HepG2 (cell line): Measurements from ENCODE around the gene S100A16. TPM values are rescaled to one million over a fixed set of nuclear protein-coding genes. Genes with fewer than 3 reads are reported as not detected.

Experiments
- ATAC-seq: fragments of 200-7000 bp; cut with Tn5 transposase; 3 replicates; pipeline ENCODE4 v1.9.1; 2020; ENCODE audit warnings: mild to moderate bottlenecking, moderate library complexity
- BruUV-seq: library from RNA; stranded (reverse); fragments of 400-500 nt; replicated peaks from 2 replicates; lab custom pipeline; 2021; lab: Mats Ljungman, UMichigan
- CTCF ChIA-PET: fragments of 300-600 bp; formaldehyde crosslinking; extraction: SDS; loops from one replicate; lab custom pipeline; 2021; ENCODE audit warnings: low total read pairs, inconsistent platforms, low intra/inter-chr PET ratio; lab: Yijun Ruan, JAX
- POLR2A ChIA-PET: fragments of 350-600 bp; sonication (Branson Sonifier 250); formaldehyde crosslinking; loops from one replicate; lab custom pipeline; 2020; ENCODE audit warnings: antibody characterized with exemption, inconsistent platforms; lab: Yijun Ruan, JAX
- DNase-seq: peaks from one replicate; pipeline ENCODE4 v3.0.0-alpha.2; 2015; ENCODE audit warnings: low spot score
- FAIRE-seq: peaks from 3 replicates; lab custom pipeline; 2011; peaks lifted over from hg19 to GRCh38; lab: Jason Lieb, UNC
- H2AFZ ChIP-seq: one replicate; pipeline ENCODE4 v1.6.1; 2011; ENCODE audit warnings: low read length, inconsistent platforms
- H3K27ac ChIP-seq: fragments of 300-600 bp; 3 replicates; pipeline ENCODE4 v1.8.0; 2011; ENCODE audit warnings: mixed run types, mild to moderate bottlenecking, mixed read lengths, low read length, inconsistent platforms; ENCODE audit not compliant: insufficient read depth; ENCODE audit errors: extremely low read length
- H3K27me3 ChIP-seq, 2 experiments: fragments of 200-600 bp in 1 of 2; 2 replicates in 1 of 2; 3 replicates in 1 of 2; pipeline versions ENCODE4 v1.6.0 to v1.8.0; 2011; ENCODE audit warnings: low read length in 2 of 2, mild to moderate bottlenecking in 2 of 2, moderate library complexity in 2 of 2, inconsistent platforms in 1 of 2; ENCODE audit not compliant: insufficient read depth in 2 of 2, control insufficient read depth in 1 of 2
- H3K36me3 ChIP-seq, 2 experiments: fragments of 200-600 bp in 1 of 2; replicated peaks in 1 of 2; 2 replicates in 1 of 2; 3 replicates in 1 of 2; pipeline versions ENCODE4 v1.5.1 to v1.8.0; 2011; ENCODE audit warnings: low read length in 2 of 2, inconsistent platforms in 1 of 2; ENCODE audit not compliant: insufficient read depth in 2 of 2, control insufficient read depth in 1 of 2
- H3K4me1 ChIP-seq: 2 replicates; pipeline ENCODE4 v1.5.1; 2012; ENCODE audit warnings: low read length, inconsistent platforms; ENCODE audit not compliant: insufficient read depth
- H3K4me2 ChIP-seq: 2 replicates; pipeline ENCODE4 v1.6.0; 2011; ENCODE audit warnings: low read depth, low read length, inconsistent platforms
- H3K4me3 ChIP-seq, 3 experiments: fragments of 200-600 bp in 1 of 3; sonication (generic), shearing (Covaris generic) in 1 of 3; replicated peaks in 1 of 3; 2 replicates each; pipeline ENCODE4 v1.5.1; 2011 to 2016; ENCODE audit warnings: low read length in 3 of 3, inconsistent platforms in 2 of 3, low read depth in 2 of 3, mild to moderate bottlenecking in 2 of 3, control low read depth in 1 of 3, mixed read lengths in 1 of 3; ENCODE audit not compliant: insufficient read depth in 1 of 3
- H3K79me2 ChIP-seq: one replicate; pipeline ENCODE4 v1.6.1; 2011; ENCODE audit warnings: low read length, inconsistent platforms; ENCODE audit not compliant: insufficient read depth
- H3K9ac ChIP-seq: 2 replicates; pipeline ENCODE4 v1.6.0; 2011; ENCODE audit warnings: mild to moderate bottlenecking, low read depth, low read length, inconsistent platforms; ENCODE audit not compliant: insufficient read depth
- H3K9me3 ChIP-seq: 2 replicates; pipeline ENCODE4 v1.5.1; 2012; ENCODE audit warnings: mild to moderate bottlenecking, low read length
- H4K20me1 ChIP-seq: 2 replicates; pipeline ENCODE4 v1.6.0; 2011; ENCODE audit warnings: inconsistent platforms, mild to moderate bottlenecking, low read length, moderate library complexity; ENCODE audit not compliant: insufficient read depth
- ARHGAP35 ChIP-seq: sonication (generic); formaldehyde crosslinking; IDR thresholded peaks from 2 replicates; pipeline ENCODE4 v1.9.0; 2022; ENCODE audit warnings: mild to moderate bottlenecking, inconsistent platforms, moderate library complexity, missing genetic modification reagents, borderline replicate concordance
- ATM ChIP-seq: fragments of 450-650 bp; IDR thresholded peaks from 2 replicates; pipeline ENCODE4 v1.7.1; 2017; ENCODE audit warnings: mild to moderate bottlenecking, borderline replicate concordance
- ESRRA ChIP-seq: sonication (generic); formaldehyde crosslinking; IDR thresholded peaks from 2 replicates; pipeline ENCODE4 v1.5.1; 2020; ENCODE audit warnings: mild to moderate bottlenecking, low read depth, missing genetic modification reagents
- GABPA ChIP-seq, 2 experiments: IDR thresholded peaks; 2 replicates each; pipeline ENCODE4 v1.6.1; 2011 to 2016; ENCODE audit warnings: low read depth in 2 of 2, low read length in 1 of 2, missing biosample characterization in 1 of 2, missing genetic modification characterization in 1 of 2
- HOXA3 ChIP-seq: sonication (generic); formaldehyde crosslinking; IDR thresholded peaks from 2 replicates; pipeline ENCODE4 v1.5.0; 2020; ENCODE audit warnings: missing genetic modification reagents
- HOXA9 ChIP-seq: sonication (generic); formaldehyde crosslinking; IDR thresholded peaks from 2 replicates; pipeline ENCODE4 v1.8.1; 2022; ENCODE audit warnings: missing genetic modification reagents, mild to moderate bottlenecking, moderate library complexity, borderline replicate concordance
- LCORL ChIP-seq, 2 experiments: fragments of 450-650 bp in 1 of 2; sonication (generic) in 1 of 2; formaldehyde crosslinking in 1 of 2; IDR thresholded peaks; 2 replicates each; pipeline versions ENCODE4 v1.5.0 to v1.6.1; 2017 to 2020; ENCODE audit warnings: antibody characterized with exemption in 1 of 2, missing genetic modification reagents in 1 of 2
- REXO4 ChIP-seq: sonication (generic); formaldehyde crosslinking; IDR thresholded peaks from 2 replicates; pipeline ENCODE4 v1.8.0; 2022; ENCODE audit warnings: missing genetic modification reagents, mild to moderate bottlenecking, borderline replicate concordance
- ZFX ChIP-seq: sonication (generic); formaldehyde crosslinking; IDR thresholded peaks from 2 replicates; pipeline ENCODE4 v1.4.0; 2020; ENCODE audit warnings: mild to moderate bottlenecking, low read depth, missing genetic modification reagents, moderate library complexity
- ZNF225 ChIP-seq: sonication (generic); formaldehyde crosslinking; IDR thresholded peaks from 2 replicates; pipeline ENCODE4 v1.4.0; 2020; ENCODE audit warnings: mild to moderate bottlenecking, missing genetic modification reagents
- ZNF367 ChIP-seq: sonication (generic); formaldehyde crosslinking; IDR thresholded peaks from 2 replicates; pipeline ENCODE4 v1.4.0; 2020; ENCODE audit warnings: missing genetic modification reagents, borderline replicate concordance
- ZNF382 ChIP-seq: sonication (generic); formaldehyde crosslinking; IDR thresholded peaks from 2 replicates; pipeline ENCODE4 v1.5.0; 2020; ENCODE audit warnings: missing genetic modification reagents, mild to moderate bottlenecking, borderline replicate concordance
- WGBS: methylation state at CpG from one replicate; pipeline ENCODE4 v1.1.6; 2017; ENCODE audit warnings: low lambda C conversion rate; 5-methylcytosine and 5-hydroxymethylcytosine counted together
- in situ Hi-C: cut with HindIII; loops from 2 replicates; pipeline ENCODE4 v1.10.0; 2017; ENCODE audit warnings: low pct_unique_long_range_greater_than_20kb; ENCODE audit not compliant: extremely low pct_ligation_motif_present
- intact Hi-C: fragments of 100-400 bp; cut with micrococcal nuclease; formaldehyde crosslinking; loops from one replicate; pipeline ENCODE4 v1.10.0; 2022; ENCODE audit not compliant: unreplicated experiment
- polyA plus RNA-seq, 8 experiments: library from polyadenylated mRNA; depleted of rRNA in 3 of 8; stranded (reverse) in 7 of 8; unstranded in 1 of 8; fragments of >200 nt; fragmentation: Illumina TruSeq in 4 of 8; extraction: Trizol in 4 of 8; gene quantifications; 2 replicates each; pipeline versions ENCODE4 v1.2.1 to v1.2.3, GENCODE V29; 2011 to 2016; ENCODE audit warnings: low read depth in 4 of 8, missing spikeins in 1 of 8, mixed read lengths in 1 of 8; ENCODE audit not compliant: insufficient read depth in 1 of 8
- total RNA-seq, 5 experiments: library from RNA; depleted of rRNA; stranded (reverse); fragments of >200 nt; fragmentation: Illumina TruSeq; extraction: Trizol; gene quantifications; 2 replicates each; pipeline ENCODE4 v1.2.3, GENCODE V29; 2016; ENCODE audit warnings: low read depth in 1 of 5
- TF ChIP-seq, protein P1 (sequence below): sonication (generic); formaldehyde crosslinking; IDR thresholded peaks from 2 replicates; pipeline ENCODE4 v1.8.0; 2022; ENCODE audit warnings: missing genetic modification reagents, mild to moderate bottlenecking, moderate library complexity, borderline replicate concordance
- TF ChIP-seq, protein P2 (sequence below): sonication (generic); formaldehyde crosslinking; conservative IDR thresholded peaks from 2 replicates; pipeline ENCODE4 v1.4.0; 2020; ENCODE audit warnings: mild to moderate bottlenecking, missing genetic modification reagents, moderate library complexity
- TF ChIP-seq, protein P3 (sequence below): sonication (generic); formaldehyde crosslinking; IDR thresholded peaks from 2 replicates; pipeline ENCODE4 v1.8.1; 2022; ENCODE audit warnings: low read depth, mild to moderate bottlenecking, missing genetic modification reagents

S100A16 gene
- total and polyA plus RNA-seq, 2 of the 13 experiments (the other 11 are each of a cell fraction or from before 2014, with no cell fraction given) = 46.0 to 195 TPM

DNA sequence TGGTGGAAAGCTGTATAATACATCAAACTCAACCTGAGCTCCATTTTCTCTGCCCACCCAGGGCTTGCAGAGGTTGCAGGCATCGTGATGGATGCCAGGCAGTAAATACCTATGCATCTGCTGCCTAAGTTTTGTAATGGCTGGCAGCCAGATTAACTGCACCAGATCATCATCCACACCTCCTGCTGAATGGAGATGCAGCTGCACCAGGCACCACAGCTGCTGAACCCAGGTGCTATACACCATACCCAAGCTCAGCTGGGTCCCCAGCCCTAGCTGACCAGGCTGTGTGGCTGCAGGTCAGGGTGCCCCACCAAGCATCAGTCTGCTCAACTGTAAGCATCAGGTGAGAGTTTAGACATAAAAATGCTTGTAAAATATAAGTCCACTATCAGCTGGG lies 38.8 kb upstream of the S100A16 start:
- POLR2A ChIA-PET = interaction anchor here (1.0 to 1.6 kb wide), 2 partner anchors 18 to 25 kb away, joined by 3 to 4 read pairs; partner anchors contain the start of gene CHTOP
- no peak for TF ChIP-seq ZNF367 (CRISPR knock-in tag)
- no peak for TF ChIP-seq REXO4 (CRISPR knock-in tag)
- no peak for TF ChIP-seq HOXA3
- TF ChIP-seq ZNF225 = no peak
- TF ChIP-seq, protein P1, sequence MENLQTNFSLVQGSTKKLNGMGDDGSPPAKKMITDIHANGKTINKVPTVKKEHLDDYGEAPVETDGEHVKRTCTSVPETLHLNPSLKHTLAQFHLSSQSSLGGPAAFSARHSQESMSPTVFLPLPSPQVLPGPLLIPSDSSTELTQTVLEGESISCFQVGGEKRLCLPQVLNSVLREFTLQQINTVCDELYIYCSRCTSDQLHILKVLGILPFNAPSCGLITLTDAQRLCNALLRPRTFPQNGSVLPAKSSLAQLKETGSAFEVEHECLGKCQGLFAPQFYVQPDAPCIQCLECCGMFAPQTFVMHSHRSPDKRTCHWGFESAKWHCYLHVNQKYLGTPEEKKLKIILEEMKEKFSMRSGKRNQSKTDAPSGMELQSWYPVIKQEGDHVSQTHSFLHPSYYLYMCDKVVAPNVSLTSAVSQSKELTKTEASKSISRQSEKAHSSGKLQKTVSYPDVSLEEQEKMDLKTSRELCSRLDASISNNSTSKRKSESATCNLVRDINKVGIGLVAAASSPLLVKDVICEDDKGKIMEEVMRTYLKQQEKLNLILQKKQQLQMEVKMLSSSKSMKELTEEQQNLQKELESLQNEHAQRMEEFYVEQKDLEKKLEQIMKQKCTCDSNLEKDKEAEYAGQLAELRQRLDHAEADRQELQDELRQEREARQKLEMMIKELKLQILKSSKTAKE (CRISPR knock-in tag) = no peak
- TF ChIP-seq HOXA9 (CRISPR knock-in tag) = no peak
- TF ChIP-seq, protein P2, sequence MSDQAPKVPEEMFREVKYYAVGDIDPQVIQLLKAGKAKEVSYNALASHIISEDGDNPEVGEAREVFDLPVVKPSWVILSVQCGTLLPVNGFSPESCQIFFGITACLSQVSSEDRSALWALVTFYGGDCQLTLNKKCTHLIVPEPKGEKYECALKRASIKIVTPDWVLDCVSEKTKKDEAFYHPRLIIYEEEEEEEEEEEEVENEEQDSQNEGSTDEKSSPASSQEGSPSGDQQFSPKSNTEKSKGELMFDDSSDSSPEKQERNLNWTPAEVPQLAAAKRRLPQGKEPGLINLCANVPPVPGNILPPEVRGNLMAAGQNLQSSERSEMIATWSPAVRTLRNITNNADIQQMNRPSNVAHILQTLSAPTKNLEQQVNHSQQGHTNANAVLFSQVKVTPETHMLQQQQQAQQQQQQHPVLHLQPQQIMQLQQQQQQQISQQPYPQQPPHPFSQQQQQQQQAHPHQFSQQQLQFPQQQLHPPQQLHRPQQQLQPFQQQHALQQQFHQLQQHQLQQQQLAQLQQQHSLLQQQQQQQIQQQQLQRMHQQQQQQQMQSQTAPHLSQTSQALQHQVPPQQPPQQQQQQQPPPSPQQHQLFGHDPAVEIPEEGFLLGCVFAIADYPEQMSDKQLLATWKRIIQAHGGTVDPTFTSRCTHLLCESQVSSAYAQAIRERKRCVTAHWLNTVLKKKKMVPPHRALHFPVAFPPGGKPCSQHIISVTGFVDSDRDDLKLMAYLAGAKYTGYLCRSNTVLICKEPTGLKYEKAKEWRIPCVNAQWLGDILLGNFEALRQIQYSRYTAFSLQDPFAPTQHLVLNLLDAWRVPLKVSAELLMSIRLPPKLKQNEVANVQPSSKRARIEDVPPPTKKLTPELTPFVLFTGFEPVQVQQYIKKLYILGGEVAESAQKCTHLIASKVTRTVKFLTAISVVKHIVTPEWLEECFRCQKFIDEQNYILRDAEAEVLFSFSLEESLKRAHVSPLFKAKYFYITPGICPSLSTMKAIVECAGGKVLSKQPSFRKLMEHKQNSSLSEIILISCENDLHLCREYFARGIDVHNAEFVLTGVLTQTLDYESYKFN (CRISPR knock-in tag) = no peak
- TF ChIP-seq LCORL (IDR thresholded peaks at IDR 0.05) = no peak
- TF ChIP-seq LCORL (CRISPR knock-in tag; IDR thresholded peaks at IDR 0.05) = no peak
- no peak for TF ChIP-seq ESRRA (CRISPR knock-in tag)
- no peak for TF ChIP-seq GABPA (IDR thresholded peaks at IDR 0.05; ENCODE audit: low read depth, low read length)
- no peak for TF ChIP-seq GABPA (CRISPR knock-in tag; IDR thresholded peaks at IDR 0.05; ENCODE audit: low read depth)
- TF ChIP-seq, protein P3, sequence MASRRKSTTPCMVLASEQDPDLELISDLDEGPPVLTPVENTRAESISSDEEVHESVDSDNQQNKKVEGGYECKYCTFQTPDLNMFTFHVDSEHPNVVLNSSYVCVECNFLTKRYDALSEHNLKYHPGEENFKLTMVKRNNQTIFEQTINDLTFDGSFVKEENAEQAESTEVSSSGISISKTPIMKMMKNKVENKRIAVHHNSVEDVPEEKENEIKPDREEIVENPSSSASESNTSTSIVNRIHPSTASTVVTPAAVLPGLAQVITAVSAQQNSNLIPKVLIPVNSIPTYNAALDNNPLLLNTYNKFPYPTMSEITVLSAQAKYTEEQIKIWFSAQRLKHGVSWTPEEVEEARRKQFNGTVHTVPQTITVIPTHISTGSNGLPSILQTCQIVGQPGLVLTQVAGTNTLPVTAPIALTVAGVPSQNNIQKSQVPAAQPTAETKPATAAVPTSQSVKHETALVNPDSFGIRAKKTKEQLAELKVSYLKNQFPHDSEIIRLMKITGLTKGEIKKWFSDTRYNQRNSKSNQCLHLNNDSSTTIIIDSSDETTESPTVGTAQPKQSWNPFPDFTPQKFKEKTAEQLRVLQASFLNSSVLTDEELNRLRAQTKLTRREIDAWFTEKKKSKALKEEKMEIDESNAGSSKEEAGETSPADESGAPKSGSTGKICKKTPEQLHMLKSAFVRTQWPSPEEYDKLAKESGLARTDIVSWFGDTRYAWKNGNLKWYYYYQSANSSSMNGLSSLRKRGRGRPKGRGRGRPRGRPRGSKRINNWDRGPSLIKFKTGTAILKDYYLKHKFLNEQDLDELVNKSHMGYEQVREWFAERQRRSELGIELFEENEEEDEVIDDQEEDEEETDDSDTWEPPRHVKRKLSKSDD = no peak
- no peak for TF ChIP-seq ZNF382 (CRISPR knock-in tag)
- TF ChIP-seq ZFX (CRISPR knock-in tag) = no peak
- no peak for TF ChIP-seq ARHGAP35 (CRISPR knock-in tag)
- TF ChIP-seq ATM = no peak

More for the DNA sequence above, 38.8 kb upstream of the S100A16 start:
- intact Hi-C loops = no loop called here
- no peaks in the 10 kb centered on the region for H3K79me2 ChIP-seq
- H4K20me1 ChIP-seq = no peaks in the 10 kb centered on the region
- no peak overlapping the region for H3K27ac ChIP-seq
- no peak overlapping the region for H3K9ac ChIP-seq
- no peak overlapping the region for H3K4me3 ChIP-seq
- no TSS peak for BruUV-seq
- H3K9me3 ChIP-seq = no peaks in the 10 kb centered on the region
- ATAC-seq = no peak
- FAIRE-seq = no peak
- peaks cover 33% of the 10 kb centered on the region for H3K4me1 ChIP-seq
- no peak overlapping the region for H3K4me2 ChIP-seq
- no peaks in the 10 kb centered on the region for H3K36me3 ChIP-seq
- in situ Hi-C loops = no loop called here
- H2AFZ ChIP-seq = no peak overlapping the region
- no peak for DNase-seq
- WGBS = 73% methylated on average over 1 of the region's 1 CpG
- CTCF ChIA-PET = no interaction called here
- no peaks in the 10 kb centered on the region for H3K27me3 ChIP-seq
